Heart left ventricle (tissue), 13 donors: ENCODE measurements around the gene PEPD.

Experiments used
- CTCF ChIP-seq, 12 donors: fragments of 200-600 bp; sonication (generic) in 4 of 12; IDR thresholded peaks; one replicate each; pipeline versions ENCODE4 v1.5.0 to v1.8.0; 2018 to 2022; ENCODE audit warnings: antibody characterized with exemption in 12 of 12, mild to moderate bottlenecking in 5 of 12
- POLR2A ChIP-seq, 2 donors: fragments of 450-650 bp; IDR thresholded peaks; one replicate each; pipeline ENCODE4 v1.6.1; 2017; ENCODE audit warnings: antibody characterized with exemption in 2 of 2, mild to moderate bottlenecking in 2 of 2, moderate library complexity in 2 of 2
- donor health status: ischemic (EF 13 %, LVEDD 7.1; RV severe dilation, severe dysfunction).
- donor health status: DM: no; HTN: yes; CAD: no.
- donor health status: DM: no; HTN: no; CAD: no.
- donor health status: ischemic (EF 25% LVEDD 6.9; RV normal size, moderate dysfunction).
- donor health status: ischemic (EF 25% LVEDD 5.7; RV mildly dilated, moderate dysfunction).
- donor health status: ischemic (EF 35%, LVEDD 5.7; RV mildly dilated, moderate dysfunction).
- donor health status: nonischemic (EF 11% LVEDD 7.7; RV severe dilation, severe dysfunction).
- donor health status: DM: yes; HTN: yes; CAD: no.
- donor health status: PGD.
- donor health status: ischemic (EF 29% LVEDD 5.4; RV normal size, mild dysfunction).
- donor health status: nonischemic (EF 23%, LVEDD 6.1; RV moderate dilation, normal function).

GRCh38 chr19:33461256-33462111 is 60.1 kb downstream of the PEPD start:
- TF ChIP-seq CTCF (IDR thresholded peaks at IDR 0.05), result no peak
- TF ChIP-seq POLR2A (IDR thresholded peaks at IDR 0.05), result no peak
